Hippocampal formation (tissue), 2 donors: ENCODE measurements around the gene CATSPER4.
A peak's percentile ranks its signal among the peaks of the same experiment; 100 is the strongest.
"Not testable (repeated sequence)": the region's sequence is repeated elsewhere in the genome, so short reads cannot be mapped to it uniquely, and the experiment has no call there.

Source experiments
- DNase-seq, 2 donors: peaks; one replicate each; lab custom pipeline; 2025; lab: John Stamatoyannopoulos, UW

The CATSPER4 gene

GRCh38 chr1:26195805-26196204 lies 5.4 kb downstream of the CATSPER4 start:
- no peak for DNase-seq

GRCh38 chr1:26197301-26197700 lies 6.9 kb downstream of the CATSPER4 start:
- no peak for DNase-seq

GRCh38 chr1:26197813-26198212 lies 7.4 kb downstream of the CATSPER4 start:
- no peak for DNase-seq

GRCh38 chr1:26200413-26200812 lies 10.0 kb downstream of the CATSPER4 start:
- no peak for DNase-seq

GRCh38 chr1:26203642-26204318 lies 13.4 kb downstream of the CATSPER4 start:
- DNase-seq = no peak

GRCh38 chr1:26210147-26210870 lies 19.9 kb downstream of the CATSPER4 start:
- DNase-seq = no peak

GRCh38 chr1:26212726-26213125 lies 22.3 kb downstream of the CATSPER4 start:
- no peak for DNase-seq

GRCh38 chr1:26213335-26213905 lies 23.0 kb downstream of the CATSPER4 start:
- DNase-seq = no peak

GRCh38 chr1:26215246-26215645 lies 24.8 kb downstream of the CATSPER4 start:
- no peak for DNase-seq

- DNase-seq = no peak
Measured at GRCh38 chr1:26218906-26219494, 28.6 kb downstream of the CATSPER4 start.

- no peak for DNase-seq
Measured at GRCh38 chr1:26220199-26220912, 30.0 kb downstream of the CATSPER4 start.

- DNase-seq = no peak
Measured at GRCh38 chr1:26221094-26221493, 30.7 kb downstream of the CATSPER4 start.

- DNase-seq = no peak
Measured at GRCh38 chr1:26224606-26225005, 34.2 kb downstream of the CATSPER4 start.

GRCh38 chr1:26225033-26225831 lies 34.8 kb downstream of the CATSPER4 start:
- DNase-seq = peak in 1 of 2 donors; percentile 35

GRCh38 chr1:26230682-26231081 lies 40.3 kb downstream of the CATSPER4 start:
- DNase-seq = not testable (repeated sequence)

GRCh38 chr1:26233903-26234643 lies 43.7 kb downstream of the CATSPER4 start, which contains the start of gene CEP85:
CEP85 (plus strand) TSS chr1:26234200; CDS start chr1:26239784, 5,584 bp downstream.
- DNase-seq = peak; percentile 96 to 98

GRCh38 chr1:26234644-26235370 lies 44.4 kb downstream of the CATSPER4 start:
- no peak for DNase-seq

- DNase-seq = no peak
Measured at GRCh38 chr1:26237230-26237966, 47.0 kb downstream of the CATSPER4 start.

- DNase-seq = peak in 1 of 2 donors; percentile 73
Measured at GRCh38 chr1:26239936-26240335, 49.5 kb downstream of the CATSPER4 start.
